GM21360 (cell line): ENCODE data around the gene EVA1B.

Experiments used
- ATAC-seq: cut with Tn5 transposase; IDR thresholded peaks from one replicate; pipeline ENCODE4 v1.9.1; 2021; ENCODE audit warnings: mild to moderate bottlenecking, moderate library complexity; ENCODE audit not compliant: unreplicated experiment

Gene EVA1B

GRCh38 chr1:36284061-36284460 is 39.4 kb downstream of the EVA1B start:
- no peak for ATAC-seq

- no peak for ATAC-seq
These were observed 43.6 kb downstream of the EVA1B start for GRCh38 chr1:36279789-36280296.

GRCh38 chr1:36279110-36279788 is 44.2 kb downstream of the EVA1B start:
- ATAC-seq: no peak

- no peak for ATAC-seq
These were observed 46.8 kb downstream of the EVA1B start for GRCh38 chr1:36276688-36277087.

- no peak for ATAC-seq
These were observed 49.2 kb downstream of the EVA1B start for GRCh38 chr1:36274201-36274600.

- no peak for ATAC-seq
These were observed 50.4 kb downstream of the EVA1B start for GRCh38 chr1:36273024-36273423.
